ENCODE measurements around the gene SESN1.

DNA sequence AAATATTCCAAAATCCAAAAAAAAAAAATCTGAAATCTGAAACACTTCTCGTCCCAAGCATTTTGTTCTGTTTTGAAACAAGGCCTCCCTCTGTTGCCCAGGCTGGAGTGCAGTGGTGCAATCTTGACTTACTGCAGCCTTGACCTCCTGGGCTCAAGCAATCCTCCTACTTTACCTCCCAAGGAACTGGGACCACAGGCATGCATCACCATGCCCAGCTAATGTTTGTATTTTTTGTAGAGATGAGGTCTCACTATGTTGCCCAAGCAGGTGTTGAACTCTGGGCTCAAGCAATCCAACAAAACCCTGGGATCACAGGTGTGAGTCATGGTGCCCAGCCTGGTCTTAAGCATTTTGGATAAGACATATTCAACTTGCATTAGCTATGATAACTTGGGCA is 13.6 kb downstream of the SESN1 start:
- TF ChIP-seq SP1 (IDR thresholded peaks at IDR 0.05) = no peak
- TF ChIP-seq HDGF (IDR thresholded peaks at IDR 0.05; ENCODE audit: borderline replicate concordance) = no peak
- no peak for TF ChIP-seq SUZ12 (IDR thresholded peaks at IDR 0.05)
- TF ChIP-seq, protein P1, sequence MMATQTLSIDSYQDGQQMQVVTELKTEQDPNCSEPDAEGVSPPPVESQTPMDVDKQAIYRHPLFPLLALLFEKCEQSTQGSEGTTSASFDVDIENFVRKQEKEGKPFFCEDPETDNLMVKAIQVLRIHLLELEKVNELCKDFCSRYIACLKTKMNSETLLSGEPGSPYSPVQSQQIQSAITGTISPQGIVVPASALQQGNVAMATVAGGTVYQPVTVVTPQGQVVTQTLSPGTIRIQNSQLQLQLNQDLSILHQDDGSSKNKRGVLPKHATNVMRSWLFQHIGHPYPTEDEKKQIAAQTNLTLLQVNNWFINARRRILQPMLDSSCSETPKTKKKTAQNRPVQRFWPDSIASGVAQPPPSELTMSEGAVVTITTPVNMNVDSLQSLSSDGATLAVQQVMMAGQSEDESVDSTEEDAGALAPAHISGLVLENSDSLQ (IDR thresholded peaks at IDR 0.05) = no peak
- TF ChIP-seq FOXM1 (IDR thresholded peaks at IDR 0.05; ENCODE audit: borderline replicate concordance) = no peak
- no peak for TF ChIP-seq BHLHE40 (IDR thresholded peaks at IDR 0.05; ENCODE audit: borderline replicate concordance)
- TF ChIP-seq FOXK2 (IDR thresholded peaks at IDR 0.05) = no peak
- TF ChIP-seq CTBP1 (IDR thresholded peaks at IDR 0.05; ENCODE audit: borderline replicate concordance) = no peak
- no peak for TF ChIP-seq ARNT (IDR thresholded peaks at IDR 0.05)
- no peak for TF ChIP-seq NFRKB (IDR thresholded peaks at IDR 0.05)
- TF ChIP-seq L3MBTL2 (conservative IDR thresholded peaks at IDR 0.05) = no peak

All from HEK293T (cell line).